ENCODE results near the gene SEC22A. TPM values are rescaled to one million over a fixed set of nuclear protein-coding genes. Genes with fewer than 3 reads are reported as not detected.

Gene SEC22A
- total and polyA plus RNA-seq, 12 donors: 2.9 to 13.6 (median 10.0) TPM

DNA sequence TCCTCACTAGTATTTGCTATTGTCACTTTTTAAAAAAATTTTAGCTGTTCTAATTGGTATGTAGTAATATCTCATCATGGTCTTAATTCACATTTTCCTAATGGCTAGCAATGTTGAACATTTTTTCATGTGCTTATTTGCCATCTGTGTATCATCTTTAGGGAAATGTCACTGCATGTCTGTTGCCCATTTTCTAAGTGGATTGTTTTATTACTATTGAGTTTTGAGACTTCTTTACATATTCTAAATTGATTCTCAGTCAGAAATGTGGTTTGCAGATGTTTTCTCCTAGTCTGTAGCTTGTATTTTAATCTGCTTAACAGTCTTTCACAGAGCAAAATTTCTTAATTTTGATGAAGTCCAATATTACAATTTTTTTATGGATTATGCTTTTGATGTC, 33.6 kb upstream of the SEC22A start:
- H3K27ac ChIP-seq: no peak overlapping the region
- TF ChIP-seq, protein P1, sequence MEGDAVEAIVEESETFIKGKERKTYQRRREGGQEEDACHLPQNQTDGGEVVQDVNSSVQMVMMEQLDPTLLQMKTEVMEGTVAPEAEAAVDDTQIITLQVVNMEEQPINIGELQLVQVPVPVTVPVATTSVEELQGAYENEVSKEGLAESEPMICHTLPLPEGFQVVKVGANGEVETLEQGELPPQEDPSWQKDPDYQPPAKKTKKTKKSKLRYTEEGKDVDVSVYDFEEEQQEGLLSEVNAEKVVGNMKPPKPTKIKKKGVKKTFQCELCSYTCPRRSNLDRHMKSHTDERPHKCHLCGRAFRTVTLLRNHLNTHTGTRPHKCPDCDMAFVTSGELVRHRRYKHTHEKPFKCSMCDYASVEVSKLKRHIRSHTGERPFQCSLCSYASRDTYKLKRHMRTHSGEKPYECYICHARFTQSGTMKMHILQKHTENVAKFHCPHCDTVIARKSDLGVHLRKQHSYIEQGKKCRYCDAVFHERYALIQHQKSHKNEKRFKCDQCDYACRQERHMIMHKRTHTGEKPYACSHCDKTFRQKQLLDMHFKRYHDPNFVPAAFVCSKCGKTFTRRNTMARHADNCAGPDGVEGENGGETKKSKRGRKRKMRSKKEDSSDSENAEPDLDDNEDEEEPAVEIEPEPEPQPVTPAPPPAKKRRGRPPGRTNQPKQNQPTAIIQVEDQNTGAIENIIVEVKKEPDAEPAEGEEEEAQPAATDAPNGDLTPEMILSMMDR (IDR thresholded peaks at IDR 0.05): no peak
- ATAC-seq (no peak), DNase-seq (no peak)
- H3K36me3 ChIP-seq: peaks cover 0 to 60% (median 20%) of the 10 kb centered on the region in 9 donors
- no peaks in the 10 kb centered on the region for H3K4me1 ChIP-seq
- no peaks in the 10 kb centered on the region for H3K27me3 ChIP-seq
- peaks cover 0 to 12% (median 0%) of the 10 kb centered on the region in 11 donors for H3K9me3 ChIP-seq
- no peak overlapping the region for H3K4me3 ChIP-seq
- intact Hi-C loops (cut with DNase I): loop anchor here in 1 of 10 donors (10.0 kb wide), 1 partner anchor 1073 kb away; no protein-coding TSS in a partner anchor

DNA sequence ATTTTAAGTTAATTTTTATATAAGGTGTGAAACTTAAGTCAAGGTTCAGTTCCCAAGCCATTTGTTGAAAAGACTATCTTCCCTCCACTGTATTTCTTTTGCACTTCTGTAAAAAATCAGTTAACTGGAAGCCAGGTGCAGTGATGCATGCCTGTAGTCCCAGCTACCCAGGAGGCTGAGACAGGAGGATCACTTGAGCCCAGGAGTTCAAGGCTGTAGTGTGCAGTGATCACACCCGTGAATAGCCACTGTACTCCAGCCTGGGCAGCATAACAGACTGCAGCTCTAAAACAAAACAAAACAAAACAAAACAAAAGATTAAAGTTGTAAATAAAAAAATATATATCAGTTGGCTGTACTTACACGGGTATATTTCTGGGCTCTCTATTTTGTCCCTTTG, 33.1 kb upstream of the SEC22A start:
- Histone ChIP-seq H3K36me3 (peaks cover 0 to 55% (median 18%) of the 10 kb centered on the region in 9 donors), H3K4me1 (no peaks in the 10 kb centered on the region), H3K27me3 (no peaks in the 10 kb centered on the region), H3K9me3 (peaks cover 0 to 12% (median 0%) of the 10 kb centered on the region in 11 donors), H3K27ac (no peak overlapping the region), H3K4me3 (no peak overlapping the region)
- WGBS, 2 donors: 91% methylated on average over 2 of the region's 2 CpGs
- DNase-seq: no peak
- ATAC-seq: no peak
- TF ChIP-seq, protein P1 (IDR thresholded peaks at IDR 0.05): no peak
- intact Hi-C loops (cut with DNase I): loop anchor here in 1 of 10 donors (10.0 kb wide), 1 partner anchor 1074 kb away; no protein-coding TSS in a partner anchor

DNA sequence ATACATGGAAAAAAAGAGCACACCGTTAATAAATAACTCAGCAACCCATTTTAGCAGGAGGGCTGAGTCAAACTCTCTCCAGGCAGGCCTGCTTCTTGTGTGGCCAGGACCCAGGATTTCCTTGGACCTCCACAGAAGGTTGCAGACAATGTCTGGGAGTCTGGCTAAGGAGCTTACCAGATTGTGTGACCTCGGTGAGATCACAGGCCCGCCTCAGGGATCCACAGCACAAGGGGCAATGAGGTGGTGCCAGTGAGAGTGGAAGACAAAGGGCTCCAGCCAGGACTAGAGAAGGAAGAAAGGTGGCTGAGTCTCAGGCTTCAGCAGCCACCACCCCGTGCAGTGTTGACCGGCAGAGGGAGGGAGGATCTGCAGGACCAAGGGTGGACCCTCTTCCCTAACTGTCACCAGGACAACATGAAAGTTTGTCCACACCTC, 32.2 kb upstream of the SEC22A start:
- no peak for ATAC-seq
- Histone ChIP-seq H3K4me3 (no peak overlapping the region), H3K27me3 (no peaks in the 10 kb centered on the region), H3K27ac (no peak overlapping the region), H3K4me1 (no peaks in the 10 kb centered on the region), H3K36me3 (peaks cover 0 to 46% (median 9%) of the 10 kb centered on the region in 9 donors), H3K9me3 (peaks cover 0 to 12% (median 0%) of the 10 kb centered on the region in 11 donors)
- no peak for DNase-seq
- intact Hi-C loops (cut with DNase I): loop anchor here in 1 of 10 donors (10.0 kb wide), 1 partner anchor 1075 kb away; no protein-coding TSS in a partner anchor
- TF ChIP-seq, protein P1 (IDR thresholded peaks at IDR 0.05): no peak
- WGBS, 2 donors: 77% methylated on average over 5 of the region's 5 CpGs

DNA sequence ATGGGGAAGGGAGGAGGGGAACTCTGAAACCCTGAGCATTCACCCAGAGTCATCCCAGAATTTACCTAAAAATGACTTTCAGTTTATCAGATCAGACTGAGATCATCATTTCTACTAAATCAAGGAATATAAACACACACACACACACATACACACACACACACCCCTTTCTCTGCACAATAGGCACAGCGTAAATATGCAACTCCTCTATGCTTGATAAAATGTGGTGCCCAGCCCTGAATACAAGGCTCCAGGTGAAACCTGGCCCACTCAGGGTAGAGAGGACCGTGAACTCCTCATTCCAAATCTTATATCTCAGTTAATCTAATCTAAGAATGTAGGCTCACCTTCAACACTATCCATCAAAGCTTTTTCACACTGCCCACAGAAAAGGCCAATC, 31.8 kb upstream of the SEC22A start:
- DNase-seq (no peak), ATAC-seq (no peak)
- no peaks in the 10 kb centered on the region for H3K27me3 ChIP-seq
- no peaks in the 10 kb centered on the region for H3K4me1 ChIP-seq
- intact Hi-C loops (cut with DNase I): loop anchor here in 1 of 10 donors (10.0 kb wide), 1 partner anchor 1075 kb away; no protein-coding TSS in a partner anchor
- no peak overlapping the region for H3K4me3 ChIP-seq
- H3K9me3 ChIP-seq: peaks cover 0 to 11% (median 0%) of the 10 kb centered on the region in 11 donors
- no peak overlapping the region for H3K27ac ChIP-seq
- 50 to 72% methylated on average over 2 of the region's 2 CpGs for WGBS, 2 donors
- TF ChIP-seq, protein P1 (IDR thresholded peaks at IDR 0.05): no peak
- H3K36me3 ChIP-seq: peaks cover 0 to 42% (median 5%) of the 10 kb centered on the region in 9 donors
